Measurements from ENCODE around the gene IFITM1.
"Not testable (repeated sequence)": the region's sequence is repeated elsewhere in the genome, so short reads cannot be mapped to it uniquely, and the experiment has no call there.

The IFITM1 gene

GRCh38 chr11:339963-340362, 26.1 kb downstream of the IFITM1 start:
- Histone ChIP-seq H3K9ac (ENCODE audit: low read depth, low read length) (no peak overlapping the region), H3K9me3 (ENCODE audit: control insufficient read depth, insufficient read depth, low read length) (no peaks in the 10 kb centered on the region), H3K27me3 (ENCODE audit: control insufficient read depth, insufficient read depth, low read length) (no peaks in the 10 kb centered on the region), H3K4me3 (ENCODE audit: low read depth, low read length) (no peak overlapping the region), H3K36me3 (ENCODE audit: control insufficient read depth, insufficient read depth, low read length) (no peaks in the 10 kb centered on the region), H3K4me1 (ENCODE audit: control insufficient read depth, insufficient read depth, low read length) (peaks cover 34% of the 10 kb centered on the region)

GRCh38 chr11:340539-341512, 27.0 kb downstream of the IFITM1 start:
- Histone ChIP-seq H3K9me3 (ENCODE audit: control insufficient read depth, insufficient read depth, low read length) (no peaks in the 10 kb centered on the region), H3K36me3 (ENCODE audit: control insufficient read depth, insufficient read depth, low read length) (no peaks in the 10 kb centered on the region), H3K4me3 (ENCODE audit: low read depth, low read length) (no peak overlapping the region), H3K9ac (ENCODE audit: low read depth, low read length) (no peak overlapping the region), H3K4me1 (ENCODE audit: control insufficient read depth, insufficient read depth, low read length) (peaks cover 28% of the 10 kb centered on the region), H3K27me3 (ENCODE audit: control insufficient read depth, insufficient read depth, low read length) (no peaks in the 10 kb centered on the region)

GRCh38 chr11:342328-342727, 28.5 kb downstream of the IFITM1 start:
- H3K9ac ChIP-seq (ENCODE audit: low read depth, low read length) = peak overlapping the region; percentile 24
- H3K4me1 ChIP-seq (ENCODE audit: control insufficient read depth, insufficient read depth, low read length) = peaks cover 20% of the 10 kb centered on the region
- H3K36me3 ChIP-seq (ENCODE audit: control insufficient read depth, insufficient read depth, low read length) = no peaks in the 10 kb centered on the region
- no peaks in the 10 kb centered on the region for H3K27me3 ChIP-seq (ENCODE audit: control insufficient read depth, insufficient read depth, low read length)
- H3K9me3 ChIP-seq (ENCODE audit: control insufficient read depth, insufficient read depth, low read length) = no peaks in the 10 kb centered on the region
- H3K4me3 ChIP-seq (ENCODE audit: low read depth, low read length) = no peak overlapping the region

GRCh38 chr11:344836-345578, 31.2 kb downstream of the IFITM1 start:
- Histone ChIP-seq H3K9me3 (ENCODE audit: control insufficient read depth, insufficient read depth, low read length) (no peaks in the 10 kb centered on the region), H3K4me1 (ENCODE audit: control insufficient read depth, insufficient read depth, low read length) (peaks cover 20% of the 10 kb centered on the region), H3K9ac (ENCODE audit: low read depth, low read length) (no peak overlapping the region), H3K36me3 (ENCODE audit: control insufficient read depth, insufficient read depth, low read length) (no peaks in the 10 kb centered on the region), H3K27me3 (ENCODE audit: control insufficient read depth, insufficient read depth, low read length) (no peaks in the 10 kb centered on the region), H3K4me3 (ENCODE audit: low read depth, low read length) (no peak overlapping the region)

GRCh38 chr11:346529-346928, 32.7 kb downstream of the IFITM1 start:
- Histone ChIP-seq H3K4me3 (ENCODE audit: low read depth, low read length) (no peak overlapping the region), H3K9me3 (ENCODE audit: control insufficient read depth, insufficient read depth, low read length) (no peaks in the 10 kb centered on the region), H3K4me1 (ENCODE audit: control insufficient read depth, insufficient read depth, low read length) (peaks cover 11% of the 10 kb centered on the region), H3K9ac (ENCODE audit: low read depth, low read length) (no peak overlapping the region), H3K27me3 (ENCODE audit: control insufficient read depth, insufficient read depth, low read length) (no peaks in the 10 kb centered on the region), H3K36me3 (ENCODE audit: control insufficient read depth, insufficient read depth, low read length) (no peaks in the 10 kb centered on the region)

- H3K9me3 ChIP-seq (ENCODE audit: control insufficient read depth, insufficient read depth, low read length); H3K36me3 ChIP-seq (ENCODE audit: control insufficient read depth, insufficient read depth, low read length); H3K4me1 ChIP-seq (ENCODE audit: control insufficient read depth, insufficient read depth, low read length); H3K27me3 ChIP-seq (ENCODE audit: control insufficient read depth, insufficient read depth, low read length); H3K9ac ChIP-seq (ENCODE audit: low read depth, low read length); H3K4me3 ChIP-seq (ENCODE audit: low read depth, low read length): not testable (repeated sequence)
Measured at GRCh38 chr11:349270-349954, 35.6 kb downstream of the IFITM1 start.

GRCh38 chr11:350033-350722, 36.3 kb downstream of the IFITM1 start:
- H3K4me3 ChIP-seq (ENCODE audit: low read depth, low read length); H3K9ac ChIP-seq (ENCODE audit: low read depth, low read length): not testable (repeated sequence)

GRCh38 chr11:350723-351255, 36.9 kb downstream of the IFITM1 start:
- Histone ChIP-seq H3K9me3 (ENCODE audit: control insufficient read depth, insufficient read depth, low read length) (no peaks in the 10 kb centered on the region), H3K9ac (ENCODE audit: low read depth, low read length) (no peak overlapping the region), H3K4me3 (ENCODE audit: low read depth, low read length) (no peak overlapping the region)

More at GRCh38 chr11:350033-350722, 36.3 kb downstream of the IFITM1 start:
- not testable (repeated sequence) for H3K36me3 ChIP-seq (ENCODE audit: control insufficient read depth, insufficient read depth, low read length); H3K9me3 ChIP-seq (ENCODE audit: control insufficient read depth, insufficient read depth, low read length); H3K27me3 ChIP-seq (ENCODE audit: control insufficient read depth, insufficient read depth, low read length); H3K4me1 ChIP-seq (ENCODE audit: control insufficient read depth, insufficient read depth, low read length)

GRCh38 chr11:351411-351810, 37.6 kb downstream of the IFITM1 start:
- H3K36me3 ChIP-seq (ENCODE audit: control insufficient read depth, insufficient read depth, low read length) = no peaks in the 10 kb centered on the region
- H3K9ac ChIP-seq (ENCODE audit: low read depth, low read length) = no peak overlapping the region
- H3K4me3 ChIP-seq (ENCODE audit: low read depth, low read length) = no peak overlapping the region
- H3K4me1 ChIP-seq (ENCODE audit: control insufficient read depth, insufficient read depth, low read length) = no peaks in the 10 kb centered on the region
- no peaks in the 10 kb centered on the region for H3K27me3 ChIP-seq (ENCODE audit: control insufficient read depth, insufficient read depth, low read length)
- no peaks in the 10 kb centered on the region for H3K9me3 ChIP-seq (ENCODE audit: control insufficient read depth, insufficient read depth, low read length)

More at GRCh38 chr11:350723-351255, 36.9 kb downstream of the IFITM1 start:
- Histone ChIP-seq H3K27me3 (ENCODE audit: control insufficient read depth, insufficient read depth, low read length) (no peaks in the 10 kb centered on the region), H3K36me3 (ENCODE audit: control insufficient read depth, insufficient read depth, low read length) (no peaks in the 10 kb centered on the region), H3K4me1 (ENCODE audit: control insufficient read depth, insufficient read depth, low read length) (no peaks in the 10 kb centered on the region)

- H3K9ac ChIP-seq (ENCODE audit: low read depth, low read length) = no peak overlapping the region
- no peaks in the 10 kb centered on the region for H3K9me3 ChIP-seq (ENCODE audit: control insufficient read depth, insufficient read depth, low read length)
- H3K27me3 ChIP-seq (ENCODE audit: control insufficient read depth, insufficient read depth, low read length) = no peaks in the 10 kb centered on the region
- H3K4me1 ChIP-seq (ENCODE audit: control insufficient read depth, insufficient read depth, low read length) = no peaks in the 10 kb centered on the region
- no peak overlapping the region for H3K4me3 ChIP-seq (ENCODE audit: low read depth, low read length)
- no peaks in the 10 kb centered on the region for H3K36me3 ChIP-seq (ENCODE audit: control insufficient read depth, insufficient read depth, low read length)
Measured at GRCh38 chr11:352456-353031, 38.7 kb downstream of the IFITM1 start.
